ENCODE measurements around the gene CNOT3. TPM values are rescaled to one million over a fixed set of nuclear protein-coding genes. Genes with fewer than 3 reads are reported as not detected.

Gene CNOT3
- total RNA-seq, 2 experiments from 2014 or later, result 26.7 to 28.7 TPM

DNA sequence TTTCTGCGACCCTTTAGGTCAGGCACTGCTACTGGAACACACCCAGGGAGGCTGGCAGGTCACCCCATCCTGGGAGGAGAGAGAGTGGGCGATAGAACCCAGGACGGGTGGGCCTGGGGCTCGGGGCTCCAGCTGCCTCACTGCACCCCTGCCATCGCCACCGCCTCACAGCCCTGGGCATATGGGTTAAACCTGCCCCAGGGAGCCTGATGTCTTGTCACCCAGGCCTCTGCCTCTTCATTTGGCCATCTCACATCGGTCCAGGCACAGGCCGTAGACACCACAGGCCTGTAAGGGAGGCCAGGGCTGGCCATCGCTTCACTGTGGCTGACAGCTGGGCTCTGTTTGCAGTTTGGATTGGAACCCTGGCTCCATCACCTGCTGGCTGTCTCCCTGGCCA is 11.8 kb upstream of the CNOT3 start:
- no peaks in the 10 kb centered on the region for H3K4me1 Mint-ChIP-seq (ENCODE audit: low read depth)
- H3K27ac Mint-ChIP-seq, result no peak overlapping the region
- intact Hi-C loops (cut with DNase I, micrococcal nuclease), result no loop called here
- H3K4me1 ChIP-seq (ENCODE audit: insufficient read depth, low read length), result no peaks in the 10 kb centered on the region
- ATAC-seq (ENCODE audit: poor library complexity) (no peak), DNase-seq (no peak)
- no peak overlapping the region for H3K4me3 Mint-ChIP-seq
- H3K27me3 ChIP-seq (ENCODE audit: control insufficient read depth in 1 of 2, insufficient read depth in 2 of 2, low read length in 2 of 2), result no peaks in the 10 kb centered on the region
- TF ChIP-seq, protein P1, sequence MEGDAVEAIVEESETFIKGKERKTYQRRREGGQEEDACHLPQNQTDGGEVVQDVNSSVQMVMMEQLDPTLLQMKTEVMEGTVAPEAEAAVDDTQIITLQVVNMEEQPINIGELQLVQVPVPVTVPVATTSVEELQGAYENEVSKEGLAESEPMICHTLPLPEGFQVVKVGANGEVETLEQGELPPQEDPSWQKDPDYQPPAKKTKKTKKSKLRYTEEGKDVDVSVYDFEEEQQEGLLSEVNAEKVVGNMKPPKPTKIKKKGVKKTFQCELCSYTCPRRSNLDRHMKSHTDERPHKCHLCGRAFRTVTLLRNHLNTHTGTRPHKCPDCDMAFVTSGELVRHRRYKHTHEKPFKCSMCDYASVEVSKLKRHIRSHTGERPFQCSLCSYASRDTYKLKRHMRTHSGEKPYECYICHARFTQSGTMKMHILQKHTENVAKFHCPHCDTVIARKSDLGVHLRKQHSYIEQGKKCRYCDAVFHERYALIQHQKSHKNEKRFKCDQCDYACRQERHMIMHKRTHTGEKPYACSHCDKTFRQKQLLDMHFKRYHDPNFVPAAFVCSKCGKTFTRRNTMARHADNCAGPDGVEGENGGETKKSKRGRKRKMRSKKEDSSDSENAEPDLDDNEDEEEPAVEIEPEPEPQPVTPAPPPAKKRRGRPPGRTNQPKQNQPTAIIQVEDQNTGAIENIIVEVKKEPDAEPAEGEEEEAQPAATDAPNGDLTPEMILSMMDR (IDR thresholded peaks at IDR 0.05), result no peak
- H3K27ac ChIP-seq (ENCODE audit: low read depth in 1 of 2, low read length in 2 of 2), result no peak overlapping the region
- H3K27me3 Mint-ChIP-seq, result no peaks in the 10 kb centered on the region
- no peaks in the 10 kb centered on the region for H3K9me3 ChIP-seq (ENCODE audit: control insufficient read depth in 1 of 2, insufficient read depth in 1 of 2, low read length in 2 of 2)
- CTCF ChIA-PET, result no interaction called here
- H3K4me3 ChIP-seq (ENCODE audit: low read length), result no peak overlapping the region
- POLR2A ChIA-PET, result no interaction called here
- peaks cover 64% of the 10 kb centered on the region for H3K36me3 Mint-ChIP-seq (ENCODE audit: low read depth)
- H3K9me3 Mint-ChIP-seq, result no peaks in the 10 kb centered on the region
- peaks cover 83% of the 10 kb centered on the region for H3K36me3 ChIP-seq (ENCODE audit: insufficient read depth, low read length)

DNA sequence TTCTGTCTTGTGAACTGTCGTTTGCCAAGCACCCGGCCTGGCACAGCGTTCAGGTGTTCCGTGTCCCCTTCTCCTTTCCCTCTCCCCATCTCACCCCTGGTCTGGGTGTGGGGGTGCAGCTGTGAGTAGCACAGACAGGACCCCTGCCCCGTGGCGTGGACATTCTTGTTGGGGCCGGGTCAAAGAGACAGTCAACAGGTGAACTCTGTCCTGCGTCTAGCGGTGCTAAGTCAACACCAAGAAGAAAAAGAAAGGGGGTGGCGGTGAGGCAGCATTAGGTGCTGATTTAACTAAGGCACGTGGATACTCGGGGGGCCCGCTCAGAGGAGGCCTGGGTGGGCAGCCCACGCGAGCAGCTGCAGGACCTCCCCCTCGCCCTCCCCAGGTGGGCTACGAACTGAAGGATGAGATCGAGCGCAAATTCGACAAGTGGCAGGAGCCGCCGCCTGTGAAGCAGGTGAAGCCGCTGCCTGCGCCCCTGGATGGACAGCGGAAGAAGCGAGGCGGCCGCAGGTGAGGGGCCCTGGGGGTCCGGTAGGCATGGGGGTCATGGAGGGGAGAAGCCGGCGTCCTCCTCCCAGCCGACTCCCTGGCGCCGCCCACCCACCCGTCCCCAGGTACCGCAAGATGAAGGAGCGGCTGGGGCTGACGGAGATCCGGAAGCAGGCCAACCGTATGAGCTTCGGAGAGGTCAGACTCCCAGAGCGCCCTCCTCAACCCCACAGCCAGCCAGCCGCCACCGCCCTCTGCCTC is 9.7 kb upstream of the CNOT3 start:
- no peak overlapping the region for H3K27ac ChIP-seq (ENCODE audit: low read depth in 1 of 2, low read length in 2 of 2)
- no peaks in the 10 kb centered on the region for H3K9me3 Mint-ChIP-seq
- no peaks in the 10 kb centered on the region for H3K27me3 Mint-ChIP-seq
- H3K4me3 ChIP-seq (ENCODE audit: low read length), result no peak overlapping the region
- no peaks in the 10 kb centered on the region for H3K27me3 ChIP-seq (ENCODE audit: control insufficient read depth in 1 of 2, insufficient read depth in 2 of 2, low read length in 2 of 2)
- no peak overlapping the region for H3K4me3 Mint-ChIP-seq
- peaks cover 53% of the 10 kb centered on the region for H3K36me3 Mint-ChIP-seq (ENCODE audit: low read depth)
- H3K4me1 Mint-ChIP-seq (ENCODE audit: low read depth), result no peaks in the 10 kb centered on the region
- POLR2A ChIA-PET, result interaction anchor here (1.2 kb wide), 1 partner anchor 9 kb away, joined by 9 read pairs; the partner anchor contains the start of gene CNOT3
- ATAC-seq (ENCODE audit: poor library complexity) (no peak), DNase-seq (no peak)
- H3K36me3 ChIP-seq (ENCODE audit: insufficient read depth, low read length), result peaks cover 78% of the 10 kb centered on the region
- no peaks in the 10 kb centered on the region for H3K4me1 ChIP-seq (ENCODE audit: insufficient read depth, low read length)
- no peaks in the 10 kb centered on the region for H3K9me3 ChIP-seq (ENCODE audit: control insufficient read depth in 1 of 2, insufficient read depth in 1 of 2, low read length in 2 of 2)
- H3K27ac Mint-ChIP-seq, result no peak overlapping the region
- TF ChIP-seq, protein P1 (IDR thresholded peaks at IDR 0.05), result no peak
- intact Hi-C loops (cut with DNase I, micrococcal nuclease), result no loop called here
- CTCF ChIA-PET, result no interaction called here

DNA sequence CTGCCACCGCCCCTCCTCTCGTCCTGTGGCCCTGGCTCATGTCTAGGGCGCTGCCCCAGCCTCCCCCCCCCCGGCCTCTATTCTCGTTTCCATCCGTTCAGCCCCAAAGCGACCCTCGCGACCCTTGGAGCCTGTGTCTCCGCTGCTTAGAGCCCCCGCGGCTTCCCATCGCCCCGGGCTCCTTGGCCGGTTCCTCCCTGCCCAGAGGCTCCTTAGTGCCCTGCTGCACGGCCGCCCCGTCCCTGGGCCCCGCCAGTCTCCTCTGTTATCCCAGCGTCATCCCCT is 9.2 kb upstream of the CNOT3 start:
- H3K27ac ChIP-seq (ENCODE audit: low read depth in 1 of 2, low read length in 2 of 2), result no peak overlapping the region
- DNase-seq, result no peak
- H3K36me3 ChIP-seq (ENCODE audit: insufficient read depth, low read length), result peaks cover 73% of the 10 kb centered on the region
- intact Hi-C loops (cut with DNase I, micrococcal nuclease), result no loop called here
- no peak overlapping the region for H3K4me3 Mint-ChIP-seq
- H3K27ac Mint-ChIP-seq, result no peak overlapping the region
- TF ChIP-seq, protein P1 (IDR thresholded peaks at IDR 0.05), result no peak
- H3K9me3 Mint-ChIP-seq, result no peaks in the 10 kb centered on the region
- no peaks in the 10 kb centered on the region for H3K27me3 ChIP-seq (ENCODE audit: control insufficient read depth in 1 of 2, insufficient read depth in 2 of 2, low read length in 2 of 2)
- H3K27me3 Mint-ChIP-seq, result no peaks in the 10 kb centered on the region
- peaks cover 1% of the 10 kb centered on the region for H3K4me1 ChIP-seq (ENCODE audit: insufficient read depth, low read length)
- peaks cover 0 to 2% of the 10 kb centered on the region in 2 experiments for H3K9me3 ChIP-seq (ENCODE audit: control insufficient read depth in 1 of 2, insufficient read depth in 1 of 2, low read length in 2 of 2)
- peaks cover 48% of the 10 kb centered on the region for H3K36me3 Mint-ChIP-seq (ENCODE audit: low read depth)
- H3K4me3 ChIP-seq (ENCODE audit: low read length), result no peak overlapping the region
- ChIA-PET POLR2A (no interaction called here), CTCF (no interaction called here)
- H3K4me1 Mint-ChIP-seq (ENCODE audit: low read depth), result no peaks in the 10 kb centered on the region
- no peak for ATAC-seq (ENCODE audit: poor library complexity)
